CD14-positive monocyte (primary cell): ENCODE measurements around the gene ANKEF1. TPM values are rescaled to one million over a fixed set of nuclear protein-coding genes. Genes with fewer than 3 reads are reported as not detected.

Source experiments
- DNase-seq, 3 donors: peaks; one replicate each; pipeline ENCODE4 v3.0.0-alpha.2; 2011 to 2022
- H2AFZ ChIP-seq: 2 replicates; pipeline ENCODE4 v1.6.0; 2012; ENCODE audit warnings: mild to moderate bottlenecking, low read depth, low read length, inconsistent platforms; ENCODE audit not compliant: insufficient read depth, poor library complexity, severe bottlenecking
- H3K27ac ChIP-seq, 2 donors: 1 replicate in 1 of 2; 2 replicates in 1 of 2; pipeline ENCODE4 v1.5.1; 2012 to 2013; ENCODE audit warnings: low read length in 2 of 2, control low read depth in 1 of 2, inconsistent platforms in 1 of 2, low read depth in 1 of 2, mild to moderate bottlenecking in 1 of 2
- H3K27me3 ChIP-seq, 2 donors: one replicate each; pipeline versions ENCODE4 v1.6.0 to v1.6.1; 2011 to 2013; ENCODE audit warnings: low read length in 2 of 2; ENCODE audit not compliant: control insufficient read depth in 2 of 2, insufficient read depth in 2 of 2
- H3K36me3 ChIP-seq, 2 donors: replicated peaks in 1 of 2; 1 replicate in 1 of 2; 2 replicates in 1 of 2; pipeline versions ENCODE4 v1.5.1 to v1.6.1; 2012 to 2013; ENCODE audit warnings: low read length in 2 of 2, control low read depth in 1 of 2, inconsistent platforms in 1 of 2, mild to moderate bottlenecking in 1 of 2; ENCODE audit not compliant: insufficient read depth in 2 of 2, control insufficient read depth in 1 of 2
- H3K4me1 ChIP-seq, 2 donors: 1 replicate in 1 of 2; 2 replicates in 1 of 2; pipeline versions ENCODE4 v1.5.1 to v1.6.1; 2012 to 2013; ENCODE audit warnings: low read length in 2 of 2, control low read depth in 1 of 2, inconsistent platforms in 1 of 2, mild to moderate bottlenecking in 1 of 2, moderate library complexity in 1 of 2; ENCODE audit not compliant: insufficient read depth in 2 of 2, control insufficient read depth in 1 of 2
- H3K4me2 ChIP-seq: replicated peaks from 2 replicates; pipeline ENCODE3; 2012; ENCODE audit warnings: low read length, moderate library complexity, mild to moderate bottlenecking; ENCODE audit not compliant: poor library complexity, severe bottlenecking; ENCODE audit errors: extremely low read depth
- H3K4me3 ChIP-seq, 3 experiments: fragments of 200-600 bp in 1 of 3; sonication (generic) in 1 of 3; replicated peaks in 1 of 3; 1 replicate in 2 of 3; 2 replicates in 1 of 3; pipeline ENCODE4 v1.5.1; 2011 to 2013; ENCODE audit warnings: low read length in 3 of 3, mild to moderate bottlenecking in 3 of 3, control low read depth in 2 of 3, low read depth in 2 of 3, inconsistent platforms in 1 of 3, moderate library complexity in 1 of 3
- H3K79me2 ChIP-seq: 2 replicates; pipeline ENCODE4 v1.6.0; 2012; ENCODE audit warnings: mild to moderate bottlenecking, control low read depth, inconsistent platforms, low read length, moderate library complexity; ENCODE audit not compliant: insufficient read depth
- H3K9ac ChIP-seq: 2 replicates; pipeline ENCODE4 v1.6.0; 2017; ENCODE audit warnings: low read length, mild to moderate bottlenecking; ENCODE audit not compliant: insufficient read depth, poor library complexity, severe bottlenecking
- H3K9me3 ChIP-seq, 2 donors: replicated peaks in 1 of 2; 1 replicate in 1 of 2; 2 replicates in 1 of 2; pipeline versions ENCODE4 v1.5.1 to v1.6.1; 2012 to 2013; ENCODE audit warnings: low read length in 2 of 2, control low read depth in 1 of 2; ENCODE audit not compliant: control insufficient read depth in 1 of 2, insufficient read depth in 1 of 2
- H4K20me1 ChIP-seq: 2 replicates; pipeline ENCODE4 v1.6.0; 2012; ENCODE audit warnings: mild to moderate bottlenecking, low read length, control low read depth, moderate library complexity; ENCODE audit not compliant: insufficient read depth
- H3K27ac Mint-ChIP-seq, 7 donors: one replicate each; pipeline ENCODE4 v1.8.0; 2020; ENCODE audit warnings: mild to moderate bottlenecking in 7 of 7, mixed read lengths in 7 of 7, moderate library complexity in 6 of 7, inconsistent platforms in 2 of 7
- H3K27me3 Mint-ChIP-seq, 3 donors: one replicate each; pipeline ENCODE4 v1.8.0; 2021 to 2022; ENCODE audit warnings: low read depth in 3 of 3, mild to moderate bottlenecking in 3 of 3, mixed read lengths in 3 of 3, moderate library complexity in 3 of 3, inconsistent platforms in 1 of 3
- H3K36me3 Mint-ChIP-seq, 2 donors: one replicate each; pipeline ENCODE4 v1.8.0; 2020; ENCODE audit warnings: mixed read lengths in 2 of 2, inconsistent platforms in 1 of 2, mild to moderate bottlenecking in 1 of 2
- H3K4me1 Mint-ChIP-seq: one replicate; pipeline ENCODE4 v1.8.0; 2020; ENCODE audit warnings: mild to moderate bottlenecking, mixed read lengths
- H3K4me3 Mint-ChIP-seq, 2 donors: one replicate each; pipeline ENCODE4 v1.8.0; 2020; ENCODE audit warnings: mild to moderate bottlenecking in 2 of 2, mixed read lengths in 2 of 2, moderate library complexity in 1 of 2
- H3K9me3 Mint-ChIP-seq, 7 donors: one replicate each; pipeline ENCODE4 v1.8.0; 2020 to 2022; ENCODE audit warnings: mixed read lengths in 7 of 7, mild to moderate bottlenecking in 6 of 7, moderate library complexity in 6 of 7, inconsistent platforms in 2 of 7
- CTCF ChIP-seq: fragments of 200-600 bp; IDR thresholded peaks from one replicate; pipeline ENCODE4 v1.8.0; 2022; ENCODE audit warnings: antibody characterized with exemption, mild to moderate bottlenecking
- WGBS: methylation state at CpG from one replicate; pipeline ENCODE4 v1.1.5; 2013; ENCODE audit warnings: missing lambda C conversion rate; ENCODE audit not compliant: insufficient coverage; 5-methylcytosine and 5-hydroxymethylcytosine counted together
- intact Hi-C, 2 donors: fragments of 100-400 bp; cut with micrococcal nuclease; formaldehyde crosslinking; loops; one replicate each; pipeline versions ENCODE4 v1.15.0 to v1.15.1; 2023
- polyA plus RNA-seq, 3 donors: library from polyadenylated mRNA; depleted of rRNA in 1 of 3; unstranded in 2 of 3; stranded (reverse) in 1 of 3; fragments of 300-500 nt in 2 of 3; fragments of >200 nt in 1 of 3; fragmentation: Illumina TruSeq in 2 of 3; gene quantifications; 1 replicate in 2 of 3; 2 replicates in 1 of 3; pipeline ENCODE4 v1.2.3, GENCODE V29; 2012 to 2021

The ANKEF1 gene
- polyA plus RNA-seq, 3 donors: 0.03 to 0.15 (median 0.10) TPM

GRCh38 chr20:10080574-10080973 lies 45.8 kb downstream of the ANKEF1 start:
- no peaks in the 10 kb centered on the region for H3K4me1 ChIP-seq
- no peaks in the 10 kb centered on the region for H3K79me2 ChIP-seq
- no peaks in the 10 kb centered on the region for H3K9me3 ChIP-seq
- Mint-ChIP-seq H3K4me1 (no peaks in the 10 kb centered on the region), H3K27ac (no peak overlapping the region), H3K9me3 (peaks cover 0 to 4% (median 2%) of the 10 kb centered on the region in 7 donors), H3K4me3 (no peak overlapping the region), H3K27me3 (peaks cover 0 to under 1% (median 0%) of the 10 kb centered on the region in 3 donors), H3K36me3 (no peaks in the 10 kb centered on the region)
- TF ChIP-seq CTCF: no peak
- no peaks in the 10 kb centered on the region for H4K20me1 ChIP-seq
- H3K36me3 ChIP-seq: no peaks in the 10 kb centered on the region
- DNase-seq: no peak
- H3K9ac ChIP-seq: no peak overlapping the region
- no peak overlapping the region for H3K4me2 ChIP-seq
- no peak overlapping the region for H3K4me3 ChIP-seq
- intact Hi-C loops: no loop called here
- H3K27me3 ChIP-seq: no peaks in the 10 kb centered on the region
- no peak overlapping the region for H2AFZ ChIP-seq
- no peak overlapping the region for H3K27ac ChIP-seq

- Histone ChIP-seq H3K36me3 (no peaks in the 10 kb centered on the region), H3K4me2 (no peak overlapping the region), H2AFZ (no peak overlapping the region), H3K27me3 (no peaks in the 10 kb centered on the region), H3K79me2 (no peaks in the 10 kb centered on the region), H4K20me1 (no peaks in the 10 kb centered on the region), H3K27ac (no peak overlapping the region), H3K9ac (no peak overlapping the region), H3K4me3 (no peak overlapping the region), H3K4me1 (no peaks in the 10 kb centered on the region), H3K9me3 (no peaks in the 10 kb centered on the region)
- no peak overlapping the region for H3K4me3 Mint-ChIP-seq
- no peak for TF ChIP-seq CTCF
- no peaks in the 10 kb centered on the region for H3K4me1 Mint-ChIP-seq
- intact Hi-C loops: loop anchor here (2.0 to 10.0 kb wide), 2 partner anchors 111 to 115 kb away; no protein-coding TSS in a partner anchor
- DNase-seq: no peak
- H3K27ac Mint-ChIP-seq: no peak overlapping the region
- no peaks in the 10 kb centered on the region for H3K36me3 Mint-ChIP-seq
- no peaks in the 10 kb centered on the region for H3K9me3 Mint-ChIP-seq
- no CpG with 5 or more reads among the region's 4 CpGs for WGBS
- peaks cover 0 to 1% (median 0%) of the 10 kb centered on the region in 3 donors for H3K27me3 Mint-ChIP-seq
Observed at GRCh38 chr20:10089871-10090587, 55.2 kb downstream of the ANKEF1 start.
